Smooth muscle cell (in vitro differentiated cells): ENCODE data around the gene CDC42EP3. TPM values are rescaled to one million over a fixed set of nuclear protein-coding genes. Genes with fewer than 3 reads are reported as not detected.

Source experiments
- DNase-seq: peaks from one replicate; lab custom pipeline; 2025; ENCODE audit not compliant: unreplicated experiment; lab: John Stamatoyannopoulos, UW
- H2AFZ ChIP-seq: fragments of 200-600 bp; sonication (generic); 2 replicates; pipeline ENCODE4 v1.6.0; 2016; ENCODE audit warnings: antibody characterized with exemption, low read depth, mild to moderate bottlenecking
- H3F3A ChIP-seq: fragments of 200-600 bp; sonication (generic); 2 replicates; pipeline ENCODE4 v1.6.0; 2017; ENCODE audit warnings: antibody characterized with exemption, low read depth
- H3K27ac ChIP-seq: fragments of 200-600 bp; sonication (generic); 2 replicates; pipeline ENCODE4 v1.5.1; 2016; ENCODE audit warnings: low read depth, mild to moderate bottlenecking
- H3K27me3 ChIP-seq: fragments of 200-600 bp; sonication (generic); 2 replicates; pipeline ENCODE4 v1.6.1; 2016; ENCODE audit warnings: low read depth, mild to moderate bottlenecking
- H3K36me3 ChIP-seq: fragments of 200-600 bp; sonication (generic); 2 replicates; pipeline ENCODE4 v1.5.1; 2016; ENCODE audit warnings: low read depth
- H3K4me1 ChIP-seq: fragments of 200-600 bp; sonication (generic); 2 replicates; pipeline ENCODE4 v1.5.1; 2016; ENCODE audit warnings: low read depth
- H3K4me2 ChIP-seq: fragments of 200-600 bp; sonication (generic); 2 replicates; pipeline ENCODE4 v1.6.0; 2016; ENCODE audit warnings: mild to moderate bottlenecking
- H3K4me3 ChIP-seq: fragments of 200-600 bp; sonication (generic); 2 replicates; pipeline ENCODE4 v1.5.1; 2016; ENCODE audit warnings: mild to moderate bottlenecking
- H3K79me2 ChIP-seq: fragments of 200-600 bp; sonication (generic); 2 replicates; pipeline ENCODE4 v1.6.0; 2016; ENCODE audit warnings: low read depth, mild to moderate bottlenecking
- H3K9ac ChIP-seq: fragments of 200-600 bp; sonication (generic); 2 replicates; pipeline ENCODE4 v1.6.0; 2016; ENCODE audit warnings: low read depth
- H3K9me3 ChIP-seq: fragments of 200-600 bp; sonication (generic); replicated peaks from 2 replicates; pipeline ENCODE4 v1.5.1; 2016; ENCODE audit warnings: low read depth
- H4K20me1 ChIP-seq: fragments of 200-600 bp; sonication (generic); 2 replicates; pipeline ENCODE4 v1.6.0; 2016; ENCODE audit warnings: low read depth
- CTCF ChIP-seq: fragments of 200-600 bp; sonication (generic); IDR thresholded peaks from 2 replicates; pipeline ENCODE4 v1.5.1; 2017; ENCODE audit warnings: borderline replicate concordance, mild to moderate bottlenecking, antibody characterized with exemption; ENCODE audit not compliant: insufficient read depth, poor library complexity, severe bottlenecking
- WGBS: methylation state at CpG from one replicate; pipeline ENCODE4 v1.1.7; 2016; ENCODE audit warnings: low lambda C conversion rate; 5-methylcytosine and 5-hydroxymethylcytosine counted together
- polyA plus RNA-seq: library from polyadenylated mRNA; unstranded; fragments of >200 nt; fragmentation: Nextera tagmentation; extraction: Ambion mirVana; gene quantifications from 2 replicates; pipeline ENCODE4 v1.2.1, GENCODE V29; 2016
- total RNA-seq: library from RNA; depleted of rRNA; stranded (reverse); fragments of >200 nt; gene quantifications from 2 replicates; pipeline ENCODE4 v1.2.3, GENCODE V29; 2014

The CDC42EP3 gene
- total and polyA plus RNA-seq, 2 experiments from 2014 or later, result 40.0 to 51.1 TPM

GRCh38 chr2:37672870-37673184 lies 1.4 kb upstream of the CDC42EP3 start:
- H3K4me3 ChIP-seq, result peak overlapping the region; percentile 82
- H3K9ac ChIP-seq, result peak overlapping the region; percentile 57
- TF ChIP-seq CTCF, result no peak
- H3K27me3 ChIP-seq, result no peaks in the 10 kb centered on the region
- H3K36me3 ChIP-seq, result no peaks in the 10 kb centered on the region
- no peak for DNase-seq
- H4K20me1 ChIP-seq, result peaks cover 34% of the 10 kb centered on the region
- no peaks in the 10 kb centered on the region for H3K9me3 ChIP-seq
- no peak overlapping the region for H3K27ac ChIP-seq
- H3K79me2 ChIP-seq, result peaks cover 36% of the 10 kb centered on the region
- WGBS, result 19% methylated on average over 7 of the region's 7 CpGs
- peak overlapping the region; percentile 93 for H2AFZ ChIP-seq
- H3F3A ChIP-seq, result peaks cover 6% of the 10 kb centered on the region
- peak overlapping the region; percentile 96 for H3K4me2 ChIP-seq
- H3K4me1 ChIP-seq, result peaks cover 22% of the 10 kb centered on the region

- peaks cover 41% of the 10 kb centered on the region for H3K79me2 ChIP-seq
- TF ChIP-seq CTCF, result no peak
- peak overlapping the region; percentile 57 for H3K9ac ChIP-seq
- no peak overlapping the region for H3K27ac ChIP-seq
- H3K4me3 ChIP-seq, result peak overlapping the region; percentile 82
- peaks cover 39% of the 10 kb centered on the region for H4K20me1 ChIP-seq
- no peaks in the 10 kb centered on the region for H3K9me3 ChIP-seq
- peaks cover 6% of the 10 kb centered on the region for H3F3A ChIP-seq
- peaks cover 22% of the 10 kb centered on the region for H3K4me1 ChIP-seq
- H3K36me3 ChIP-seq, result no peaks in the 10 kb centered on the region
- peak overlapping the region; percentile 93 for H2AFZ ChIP-seq
- peak; percentile 16 for DNase-seq
- WGBS, result under 1% methylated on average over 69 of the region's 69 CpGs
- H3K27me3 ChIP-seq, result no peaks in the 10 kb centered on the region
- H3K4me2 ChIP-seq, result peak overlapping the region; percentile 96
Observed at GRCh38 chr2:37672104-37672869, 845 bp upstream of the CDC42EP3 start.

- Histone ChIP-seq H3K36me3 (no peaks in the 10 kb centered on the region), H3K9ac (peak overlapping the region; percentile 57), H4K20me1 (peaks cover 44% of the 10 kb centered on the region), H3K79me2 (peaks cover 46% of the 10 kb centered on the region), H3K27ac (no peak overlapping the region), H3K27me3 (no peaks in the 10 kb centered on the region), H3K4me3 (peak overlapping the region; percentile 82), H3K4me1 (peaks cover 22% of the 10 kb centered on the region), H2AFZ (peak overlapping the region; percentile 93), H3F3A (peaks cover 6% of the 10 kb centered on the region), H3K4me2 (peak overlapping the region; percentile 96), H3K9me3 (no peaks in the 10 kb centered on the region)
- under 1% methylated on average over 29 of the region's 29 CpGs for WGBS
- DNase-seq, result no peak
- TF ChIP-seq CTCF, result no peak
Observed at GRCh38 chr2:37671816-37672103, 318 bp upstream of the CDC42EP3 start.

GRCh38 chr2:37670378-37671008 lies 949 bp downstream of the CDC42EP3 start:
- Histone ChIP-seq H4K20me1 (peaks cover 57% of the 10 kb centered on the region), H3K9me3 (no peaks in the 10 kb centered on the region), H3K9ac (peak overlapping the region; percentile 16), H3K27me3 (no peaks in the 10 kb centered on the region), H2AFZ (no peak overlapping the region), H3K4me3 (peak overlapping the region; percentile 82), H3K4me2 (peak overlapping the region; percentile 96), H3K4me1 (peaks cover 27% of the 10 kb centered on the region), H3K27ac (no peak overlapping the region), H3F3A (peaks cover 6% of the 10 kb centered on the region), H3K36me3 (no peaks in the 10 kb centered on the region), H3K79me2 (peaks cover 59% of the 10 kb centered on the region)
- no peak for TF ChIP-seq CTCF
- WGBS, result 6% methylated on average over 11 of the region's 11 CpGs
- no peak for DNase-seq
